CD14-positive monocyte (primary cell): ENCODE results near the gene RHOF. TPM values are rescaled to one million over a fixed set of nuclear protein-coding genes. Genes with fewer than 3 reads are reported as not detected.
A peak's percentile ranks its signal among the peaks of the same experiment; 100 is the strongest.

Experiments used
- DNase-seq, 3 donors: peaks; one replicate each; pipeline ENCODE4 v3.0.0-alpha.2; 2011 to 2022
- H2AFZ ChIP-seq: 2 replicates; pipeline ENCODE4 v1.6.0; 2012; ENCODE audit warnings: mild to moderate bottlenecking, low read depth, low read length, inconsistent platforms; ENCODE audit not compliant: insufficient read depth, poor library complexity, severe bottlenecking
- H3K27ac ChIP-seq, 2 donors: 1 replicate in 1 of 2; 2 replicates in 1 of 2; pipeline ENCODE4 v1.5.1; 2012 to 2013; ENCODE audit warnings: low read length in 2 of 2, control low read depth in 1 of 2, inconsistent platforms in 1 of 2, low read depth in 1 of 2, mild to moderate bottlenecking in 1 of 2
- H3K27me3 ChIP-seq, 2 donors: one replicate each; pipeline versions ENCODE4 v1.6.0 to v1.6.1; 2011 to 2013; ENCODE audit warnings: low read length in 2 of 2; ENCODE audit not compliant: control insufficient read depth in 2 of 2, insufficient read depth in 2 of 2
- H3K36me3 ChIP-seq, 2 donors: replicated peaks in 1 of 2; 1 replicate in 1 of 2; 2 replicates in 1 of 2; pipeline versions ENCODE4 v1.5.1 to v1.6.1; 2012 to 2013; ENCODE audit warnings: low read length in 2 of 2, control low read depth in 1 of 2, inconsistent platforms in 1 of 2, mild to moderate bottlenecking in 1 of 2; ENCODE audit not compliant: insufficient read depth in 2 of 2, control insufficient read depth in 1 of 2
- H3K4me1 ChIP-seq, 2 donors: 1 replicate in 1 of 2; 2 replicates in 1 of 2; pipeline versions ENCODE4 v1.5.1 to v1.6.1; 2012 to 2013; ENCODE audit warnings: low read length in 2 of 2, control low read depth in 1 of 2, inconsistent platforms in 1 of 2, mild to moderate bottlenecking in 1 of 2, moderate library complexity in 1 of 2; ENCODE audit not compliant: insufficient read depth in 2 of 2, control insufficient read depth in 1 of 2
- H3K4me2 ChIP-seq: replicated peaks from 2 replicates; pipeline ENCODE3; 2012; ENCODE audit warnings: low read length, moderate library complexity, mild to moderate bottlenecking; ENCODE audit not compliant: poor library complexity, severe bottlenecking; ENCODE audit errors: extremely low read depth
- H3K4me3 ChIP-seq, 3 experiments: fragments of 200-600 bp in 1 of 3; sonication (generic) in 1 of 3; replicated peaks in 1 of 3; 1 replicate in 2 of 3; 2 replicates in 1 of 3; pipeline ENCODE4 v1.5.1; 2011 to 2013; ENCODE audit warnings: low read length in 3 of 3, mild to moderate bottlenecking in 3 of 3, control low read depth in 2 of 3, low read depth in 2 of 3, inconsistent platforms in 1 of 3, moderate library complexity in 1 of 3
- H3K79me2 ChIP-seq: 2 replicates; pipeline ENCODE4 v1.6.0; 2012; ENCODE audit warnings: mild to moderate bottlenecking, control low read depth, inconsistent platforms, low read length, moderate library complexity; ENCODE audit not compliant: insufficient read depth
- H3K9ac ChIP-seq: 2 replicates; pipeline ENCODE4 v1.6.0; 2017; ENCODE audit warnings: low read length, mild to moderate bottlenecking; ENCODE audit not compliant: insufficient read depth, poor library complexity, severe bottlenecking
- H3K9me3 ChIP-seq, 2 donors: replicated peaks in 1 of 2; 1 replicate in 1 of 2; 2 replicates in 1 of 2; pipeline versions ENCODE4 v1.5.1 to v1.6.1; 2012 to 2013; ENCODE audit warnings: low read length in 2 of 2, control low read depth in 1 of 2; ENCODE audit not compliant: control insufficient read depth in 1 of 2, insufficient read depth in 1 of 2
- H4K20me1 ChIP-seq: 2 replicates; pipeline ENCODE4 v1.6.0; 2012; ENCODE audit warnings: mild to moderate bottlenecking, low read length, control low read depth, moderate library complexity; ENCODE audit not compliant: insufficient read depth
- H3K27ac Mint-ChIP-seq, 7 donors: one replicate each; pipeline ENCODE4 v1.8.0; 2020; ENCODE audit warnings: mild to moderate bottlenecking in 7 of 7, mixed read lengths in 7 of 7, moderate library complexity in 6 of 7, inconsistent platforms in 2 of 7
- H3K27me3 Mint-ChIP-seq, 3 donors: one replicate each; pipeline ENCODE4 v1.8.0; 2021 to 2022; ENCODE audit warnings: low read depth in 3 of 3, mild to moderate bottlenecking in 3 of 3, mixed read lengths in 3 of 3, moderate library complexity in 3 of 3, inconsistent platforms in 1 of 3
- H3K36me3 Mint-ChIP-seq, 2 donors: one replicate each; pipeline ENCODE4 v1.8.0; 2020; ENCODE audit warnings: mixed read lengths in 2 of 2, inconsistent platforms in 1 of 2, mild to moderate bottlenecking in 1 of 2
- H3K4me1 Mint-ChIP-seq: one replicate; pipeline ENCODE4 v1.8.0; 2020; ENCODE audit warnings: mild to moderate bottlenecking, mixed read lengths
- H3K4me3 Mint-ChIP-seq, 2 donors: one replicate each; pipeline ENCODE4 v1.8.0; 2020; ENCODE audit warnings: mild to moderate bottlenecking in 2 of 2, mixed read lengths in 2 of 2, moderate library complexity in 1 of 2
- H3K9me3 Mint-ChIP-seq, 7 donors: one replicate each; pipeline ENCODE4 v1.8.0; 2020 to 2022; ENCODE audit warnings: mixed read lengths in 7 of 7, mild to moderate bottlenecking in 6 of 7, moderate library complexity in 6 of 7, inconsistent platforms in 2 of 7
- WGBS: methylation state at CpG from one replicate; pipeline ENCODE4 v1.1.5; 2013; ENCODE audit warnings: missing lambda C conversion rate; ENCODE audit not compliant: insufficient coverage; 5-methylcytosine and 5-hydroxymethylcytosine counted together
- intact Hi-C, 2 donors: fragments of 100-400 bp; cut with micrococcal nuclease; formaldehyde crosslinking; loops; one replicate each; pipeline versions ENCODE4 v1.15.0 to v1.15.1; 2023
- polyA plus RNA-seq, 3 donors: library from polyadenylated mRNA; depleted of rRNA in 1 of 3; unstranded in 2 of 3; stranded (reverse) in 1 of 3; fragments of 300-500 nt in 2 of 3; fragments of >200 nt in 1 of 3; fragmentation: Illumina TruSeq in 2 of 3; gene quantifications; 1 replicate in 2 of 3; 2 replicates in 1 of 3; pipeline ENCODE4 v1.2.3, GENCODE V29; 2012 to 2021
- TF ChIP-seq, protein P1 (sequence below): fragments of 200-600 bp; IDR thresholded peaks from one replicate; pipeline ENCODE4 v1.8.0; 2022; ENCODE audit warnings: antibody characterized with exemption, mild to moderate bottlenecking

RHOF gene
- polyA plus RNA-seq, 3 donors, result 7.1 to 25.9 (median 13.6) TPM

DNA sequence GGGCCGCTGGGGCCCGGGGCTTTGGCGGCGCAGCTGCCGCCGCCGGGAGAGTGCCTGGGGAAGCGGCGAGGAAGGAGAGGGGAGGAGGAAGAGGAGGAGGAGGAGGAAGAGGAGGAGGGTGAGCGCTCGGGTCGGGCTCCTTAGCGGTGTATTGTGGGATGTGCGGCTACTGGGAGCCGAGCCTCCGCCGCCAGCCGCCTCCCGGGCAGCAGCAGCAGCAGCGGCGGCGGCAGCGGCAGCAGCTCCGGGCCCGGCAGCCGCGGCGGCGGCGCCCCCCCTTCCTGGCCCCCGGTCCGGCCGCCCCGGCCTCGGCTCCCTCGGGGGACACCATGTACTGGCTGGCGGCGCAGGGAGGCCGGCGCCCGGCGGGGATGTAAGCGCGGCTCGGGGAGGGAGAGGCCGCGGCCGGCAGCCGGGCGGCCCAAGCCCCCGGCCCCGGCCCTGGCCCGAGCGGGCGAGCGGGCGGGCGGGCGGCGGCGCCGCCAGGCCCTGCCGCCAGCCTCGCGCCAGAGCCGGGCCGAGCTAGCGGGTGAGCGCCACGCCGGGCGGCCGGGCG, 10.5 kb upstream of the RHOF start, which contains the start of gene SETD1B:
Gene SETD1B, plus strand, starts transcription at position 149 of the 556 bp plus-strand sequence. CDS start 729 bp downstream, outside the sequence.
- H3K36me3 Mint-ChIP-seq, result peaks cover 13 to 27% of the 10 kb centered on the region in 2 donors
- WGBS, result under 1% methylated on average over 74 of the region's 74 CpGs
- H3K4me1 ChIP-seq, result peaks cover 29 to 58% of the 10 kb centered on the region in 2 donors

More for the DNA sequence above, 10.5 kb upstream of the RHOF start, which contains the start of gene SETD1B:
- Histone ChIP-seq H3K9me3 (no peaks in the 10 kb centered on the region), H3K36me3 (peaks cover 15 to 28% of the 10 kb centered on the region in 2 donors), H3K27ac (peak within 1 kb of the TSS; percentile 93 to 95), H3K4me3 (peak within 1 kb of the TSS; percentile 89 to 100 (median 93)), H3K27me3 (no peaks in the 10 kb centered on the region), H3K9ac (peak within 1 kb of the TSS; percentile 95), H4K20me1 (peaks cover 56% of the 10 kb centered on the region), H2AFZ (peak within 1 kb of the TSS; percentile 85), H3K79me2 (peaks cover 82% of the 10 kb centered on the region), H3K4me2 (peak within 1 kb of the TSS; percentile 100)
- H3K9me3 Mint-ChIP-seq, result peaks cover 0 to 2% (median 0%) of the 10 kb centered on the region in 7 donors
- peak within 1 kb of the TSS; percentile 96 to 98 for H3K4me3 Mint-ChIP-seq
- peak in 2 of 3 donors; percentile 42 to 60 for DNase-seq
- peak within 1 kb of the TSS; percentile 99 to 100 (median 100) for H3K27ac Mint-ChIP-seq
- peaks cover 0 to 4% (median 3%) of the 10 kb centered on the region in 3 donors for H3K27me3 Mint-ChIP-seq
- TF ChIP-seq, protein P1, sequence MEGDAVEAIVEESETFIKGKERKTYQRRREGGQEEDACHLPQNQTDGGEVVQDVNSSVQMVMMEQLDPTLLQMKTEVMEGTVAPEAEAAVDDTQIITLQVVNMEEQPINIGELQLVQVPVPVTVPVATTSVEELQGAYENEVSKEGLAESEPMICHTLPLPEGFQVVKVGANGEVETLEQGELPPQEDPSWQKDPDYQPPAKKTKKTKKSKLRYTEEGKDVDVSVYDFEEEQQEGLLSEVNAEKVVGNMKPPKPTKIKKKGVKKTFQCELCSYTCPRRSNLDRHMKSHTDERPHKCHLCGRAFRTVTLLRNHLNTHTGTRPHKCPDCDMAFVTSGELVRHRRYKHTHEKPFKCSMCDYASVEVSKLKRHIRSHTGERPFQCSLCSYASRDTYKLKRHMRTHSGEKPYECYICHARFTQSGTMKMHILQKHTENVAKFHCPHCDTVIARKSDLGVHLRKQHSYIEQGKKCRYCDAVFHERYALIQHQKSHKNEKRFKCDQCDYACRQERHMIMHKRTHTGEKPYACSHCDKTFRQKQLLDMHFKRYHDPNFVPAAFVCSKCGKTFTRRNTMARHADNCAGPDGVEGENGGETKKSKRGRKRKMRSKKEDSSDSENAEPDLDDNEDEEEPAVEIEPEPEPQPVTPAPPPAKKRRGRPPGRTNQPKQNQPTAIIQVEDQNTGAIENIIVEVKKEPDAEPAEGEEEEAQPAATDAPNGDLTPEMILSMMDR, result no peak
- peaks cover 32% of the 10 kb centered on the region for H3K4me1 Mint-ChIP-seq
- intact Hi-C loops, result loop anchor here in 1 of 2 donors (1.0 kb wide), 1 partner anchor 9 kb away; no protein-coding TSS in a partner anchor
